SK-N-SH (cell line): ENCODE data around the gene TJAP1. TPM values are rescaled to one million over a fixed set of nuclear protein-coding genes. Genes with fewer than 3 reads are reported as not detected.

ENCODE experiments used
- CTCF ChIA-PET: fragments of 300-600, 350-600 bp; formaldehyde crosslinking; extraction: SDS; loops from one replicate; lab custom pipeline; 2021; lab: Yijun Ruan, JAX
- POLR2A ChIA-PET: fragments of 350-600 bp; sonication (Branson Sonifier 250); formaldehyde crosslinking; extraction: SDS; loops from one replicate; lab custom pipeline; 2020; ENCODE audit warnings: antibody characterized with exemption, inconsistent platforms; lab: Yijun Ruan, JAX
- DNase-seq: peaks from one replicate; pipeline ENCODE4 v3.0.0; 2012
- H2AFZ ChIP-seq: fragments of 200-600 bp; sonication (generic); 2 replicates; pipeline ENCODE4 v1.8.1; 2016; ENCODE audit warnings: antibody characterized with exemption, mild to moderate bottlenecking, low read depth
- H3F3A ChIP-seq: fragments of 200-600 bp; sonication (generic); replicated peaks from 2 replicates; pipeline ENCODE3; 2016; ENCODE audit warnings: antibody characterized with exemption, mild to moderate bottlenecking; ENCODE audit not compliant: insufficient read depth
- H3K27ac ChIP-seq, 2 experiments: fragments of 200-500 bp in 1 of 2; fragments of 200-600 bp in 1 of 2; sonication (Bioruptor generic) in 1 of 2; sonication (generic), shearing (Covaris generic) in 1 of 2; 2 replicates each; pipeline versions ENCODE4 v1.5.1 to v1.6.1; 2014 to 2016; ENCODE audit warnings: low read depth in 2 of 2, inconsistent platforms in 1 of 2, low read length in 1 of 2, mild to moderate bottlenecking in 1 of 2, mixed read lengths in 1 of 2
- H3K27me3 ChIP-seq: fragments of 200-600 bp; sonication (generic), shearing (Covaris generic); 2 replicates; pipeline ENCODE4 v1.6.1; 2016; ENCODE audit warnings: mixed run types; ENCODE audit not compliant: insufficient read depth
- H3K36me3 ChIP-seq, 2 experiments: fragments of 200-500 bp in 1 of 2; fragments of 200-600 bp in 1 of 2; sonication (Bioruptor generic) in 1 of 2; sonication (generic) in 1 of 2; replicated peaks in 1 of 2; 2 replicates each; pipeline versions ENCODE3 to v1.5.1; 2014 to 2016; ENCODE audit warnings: low read length in 1 of 2, mild to moderate bottlenecking in 1 of 2; ENCODE audit not compliant: insufficient read depth in 2 of 2, control insufficient read depth in 1 of 2
- H3K4me1 ChIP-seq, 2 experiments: fragments of 200-500 bp in 1 of 2; fragments of 200-600 bp in 1 of 2; sonication (Bioruptor generic) in 1 of 2; sonication (generic), shearing (Covaris generic) in 1 of 2; 2 replicates each; pipeline versions ENCODE4 v1.5.1 to v1.6.1; 2014 to 2016; ENCODE audit warnings: low read depth in 1 of 2, low read length in 1 of 2, mixed run types in 1 of 2; ENCODE audit not compliant: insufficient read depth in 2 of 2, control insufficient read depth in 1 of 2
- H3K4me2 ChIP-seq: fragments of 200-600 bp; sonication (generic), shearing (Covaris generic); 2 replicates; pipeline ENCODE4 v1.6.1; 2017; ENCODE audit warnings: mixed run types
- H3K4me3 ChIP-seq, 2 experiments: fragments of 200-500 bp in 1 of 2; fragments of 200-600 bp in 1 of 2; sonication (Bioruptor generic) in 1 of 2; sonication (generic), shearing (Covaris generic) in 1 of 2; 2 replicates each; pipeline versions ENCODE4 v1.5.1 to v1.8.1; 2014 to 2016; ENCODE audit warnings: low read depth in 2 of 2, inconsistent platforms in 1 of 2, low read length in 1 of 2, mild to moderate bottlenecking in 1 of 2, mixed read lengths in 1 of 2, moderate library complexity in 1 of 2
- H3K79me2 ChIP-seq: fragments of 200-600 bp; sonication (generic); 2 replicates; pipeline ENCODE4 v1.8.1; 2017; ENCODE audit warnings: mild to moderate bottlenecking; ENCODE audit not compliant: insufficient read depth
- H3K9ac ChIP-seq: fragments of 200-600 bp; sonication (generic); 2 replicates; pipeline ENCODE4 v1.6.1; 2017; ENCODE audit warnings: mixed run types
- H3K9me2 ChIP-seq: fragments of 200-600 bp; sonication (generic); 2 replicates; pipeline ENCODE4 v1.6.1; 2017; ENCODE audit warnings: mixed run types
- H3K9me3 ChIP-seq: fragments of 200-600 bp; sonication (generic); 2 replicates; pipeline ENCODE4 v1.6.1; 2017; ENCODE audit warnings: mixed run types, mild to moderate bottlenecking, moderate library complexity
- H4K20me1 ChIP-seq: fragments of 200-600 bp; sonication (generic); 2 replicates; pipeline ENCODE4 v1.6.1; 2017; ENCODE audit warnings: mild to moderate bottlenecking, mixed run types; ENCODE audit not compliant: insufficient read depth
- CHD2 ChIP-seq: fragments of 150-350 bp; IDR thresholded peaks from 2 replicates; pipeline ENCODE4 v1.6.1; 2018; ENCODE audit warnings: low read length; ENCODE audit not compliant: partially characterized antibody
- CTCF ChIP-seq: fragments of 200-600 bp; sonication (generic); IDR thresholded peaks from 2 replicates; pipeline ENCODE4 v1.6.1; 2017; ENCODE audit warnings: antibody characterized with exemption, mild to moderate bottlenecking, moderate library complexity
- EZH2phosphoT487 ChIP-seq: fragments of 200-600 bp; sonication (generic); IDR thresholded peaks from 2 replicates; pipeline ENCODE4 v1.6.1; 2017; ENCODE audit warnings: low read depth, mixed run types, mild to moderate bottlenecking, antibody characterized with exemption, moderate library complexity, borderline replicate concordance
- MAX ChIP-seq: IDR thresholded peaks from 2 replicates; pipeline ENCODE4 v1.4.0; 2012; ENCODE audit warnings: low read depth
- MXI1 ChIP-seq: IDR thresholded peaks from 2 replicates; pipeline ENCODE4 v1.6.1; 2012; ENCODE audit warnings: mild to moderate bottlenecking, low read depth, low read length, improper control_type of control experiment
- RAD21 ChIP-seq: IDR thresholded peaks from 2 replicates; pipeline ENCODE4 v1.6.1; 2012; ENCODE audit warnings: mild to moderate bottlenecking, low read length
- RCOR1 ChIP-seq: fragments of 150-350 bp; IDR thresholded peaks from 2 replicates; pipeline ENCODE4 v1.6.1; 2017; ENCODE audit warnings: antibody characterized with exemption, low read length
- RFX5 ChIP-seq: IDR thresholded peaks from 2 replicates; pipeline ENCODE4 v1.6.1; 2012; ENCODE audit warnings: mild to moderate bottlenecking, improper control_type of control experiment, low read length
- RXRA ChIP-seq: IDR thresholded peaks from 2 replicates; pipeline ENCODE4 v1.4.0; 2012; ENCODE audit warnings: low read depth, mild to moderate bottlenecking, borderline replicate concordance
- TCF12 ChIP-seq: IDR thresholded peaks from 2 replicates; pipeline ENCODE4 v1.4.0; 2012
- TEAD4 ChIP-seq: IDR thresholded peaks from 2 replicates; pipeline ENCODE4 v1.4.0; 2012; ENCODE audit warnings: mild to moderate bottlenecking, borderline replicate concordance; ENCODE audit not compliant: insufficient read depth
- USF2 ChIP-seq: fragments of 150-350 bp; IDR thresholded peaks from 2 replicates; pipeline ENCODE4 v1.6.1; 2017; ENCODE audit warnings: antibody characterized with exemption, low read length, low read depth, borderline replicate concordance
- YY1 ChIP-seq: IDR thresholded peaks from 2 replicates; pipeline ENCODE4 v1.4.0; 2012; ENCODE audit warnings: low read depth, mild to moderate bottlenecking
- WGBS: methylation state at CpG from one replicate; pipeline ENCODE4 v1.1.6; 2017; ENCODE audit warnings: low lambda C conversion rate; 5-methylcytosine and 5-hydroxymethylcytosine counted together
- polyA plus RNA-seq, 3 experiments: library from polyadenylated mRNA; depleted of rRNA; stranded (reverse); fragments of >200 nt; gene quantifications; 2 replicates each; pipeline ENCODE4 v1.2.3, GENCODE V29; 2012
- TF ChIP-seq, protein P1 (sequence below): IDR thresholded peaks from 2 replicates; pipeline ENCODE4; 2012

TJAP1 gene
- polyA plus RNA-seq, 1 of the 3 experiments (the other 2 are of a cell fraction): 39.5 TPM

DNA sequence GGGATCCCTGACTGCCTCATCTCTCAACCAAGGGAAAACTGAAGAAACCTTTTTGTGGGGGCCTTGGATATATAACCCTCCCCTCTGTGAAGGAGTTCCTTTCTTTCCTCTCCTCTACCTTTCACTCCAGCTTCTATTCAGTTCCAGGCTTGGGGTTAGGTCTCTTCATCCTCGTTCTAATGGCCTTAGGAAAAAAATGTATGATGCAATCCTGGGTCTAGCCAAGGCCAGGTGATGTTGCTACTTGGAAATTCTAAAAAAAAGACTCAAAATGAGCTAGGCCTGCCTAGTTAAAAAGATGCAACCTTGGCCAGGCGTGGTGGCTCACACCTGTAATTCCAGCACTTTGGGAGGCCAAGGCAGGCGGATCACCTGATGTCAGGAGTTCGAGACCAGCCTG, 42.4 kb upstream of the TJAP1 start:
- 96% methylated on average over 4 of the region's 4 CpGs for WGBS
- Histone ChIP-seq H3K9ac (no peak overlapping the region), H3K4me1 (peaks cover 0 to 14% of the 10 kb centered on the region in 2 experiments; a peak in 1 of 4 replicates), H3K9me3 (no peaks in the 10 kb centered on the region), H3K79me2 (peaks cover 16% of the 10 kb centered on the region), H3K27me3 (no peaks in the 10 kb centered on the region), H3K27ac (no peak overlapping the region), H3K4me3 (no peak overlapping the region), H2AFZ (no peak overlapping the region), H4K20me1 (no peaks in the 10 kb centered on the region), H3K36me3 (peaks cover 7 to 32% of the 10 kb centered on the region in 2 experiments), H3F3A (no peaks in the 10 kb centered on the region), H3K9me2 (no peaks in the 10 kb centered on the region), H3K4me2 (no peak overlapping the region)
- TF ChIP-seq RCOR1 (no peak), MXI1 (no peak), TCF12 (no peak), CHD2 (no peak), EZH2phosphoT487 (no peak), USF2 (no peak), RXRA (no peak), CTCF (no peak), YY1 (no peak), RAD21 (no peak), TEAD4 (no peak), RFX5 (no peak), MAX (no peak)
- TF ChIP-seq, protein P1, sequence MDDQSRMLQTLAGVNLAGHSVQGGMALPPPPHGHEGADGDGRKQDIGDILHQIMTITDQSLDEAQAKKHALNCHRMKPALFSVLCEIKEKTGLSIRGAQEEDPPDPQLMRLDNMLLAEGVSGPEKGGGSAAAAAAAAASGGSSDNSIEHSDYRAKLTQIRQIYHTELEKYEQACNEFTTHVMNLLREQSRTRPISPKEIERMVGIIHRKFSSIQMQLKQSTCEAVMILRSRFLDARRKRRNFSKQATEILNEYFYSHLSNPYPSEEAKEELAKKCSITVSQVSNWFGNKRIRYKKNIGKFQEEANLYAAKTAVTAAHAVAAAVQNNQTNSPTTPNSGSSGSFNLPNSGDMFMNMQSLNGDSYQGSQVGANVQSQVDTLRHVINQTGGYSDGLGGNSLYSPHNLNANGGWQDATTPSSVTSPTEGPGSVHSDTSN: no peak
- ChIA-PET CTCF (interaction anchor here (0.7 to 2.6 kb wide), 5 partner anchors 18 to 72 kb away, joined by 3 to 12 read pairs (median 4); partner anchors contain the start of gene DLK2), POLR2A (interaction anchor here (0.6 to 1.3 kb wide), 4 partner anchors 9 to 71 kb away, joined by 3 read pairs; partner anchors contain the start of gene DLK2)
- DNase-seq: no peak
